CD4-positive, alpha-beta T cell treated with Interleukin-15 for 4 hours (primary cell): ENCODE data around the gene C19orf18.
"Not testable (repeated sequence)": the region's sequence is repeated elsewhere in the genome, so short reads cannot be mapped to it uniquely, and the experiment has no call there.

Experiments used
- DNase-seq: peaks from one replicate; pipeline ENCODE4 v3.0.0-alpha.2; 2020; ENCODE audit warnings: low spot score

Gene C19orf18

GRCh38 chr19:57974434-57974833, at the start of gene C19orf18:
C19orf18 (minus strand) TSS chr19:57974534; CDS start chr19:57974432, 102 bp downstream.
- DNase-seq: no peak

- DNase-seq: no peak
Observed at GRCh38 chr19:58022283-58022660, 47.9 kb upstream of the C19orf18 start.

- DNase-seq: peak; percentile 44
Observed at GRCh38 chr19:58021541-58022282, 47.4 kb upstream of the C19orf18 start.

GRCh38 chr19:58020129-58020528, 45.8 kb upstream of the C19orf18 start:
- DNase-seq: no peak

GRCh38 chr19:58014141-58014540, 39.8 kb upstream of the C19orf18 start:
- DNase-seq: no peak

- DNase-seq: no peak
Observed at GRCh38 chr19:58010507-58010906, 36.2 kb upstream of the C19orf18 start.

- DNase-seq: peak; percentile 55
Observed at GRCh38 chr19:58009666-58010301, 35.5 kb upstream of the C19orf18 start.

GRCh38 chr19:58009301-58009665, 34.9 kb upstream of the C19orf18 start:
- DNase-seq: no peak

- DNase-seq: not testable (repeated sequence)
Observed at GRCh38 chr19:58008877-58009276, 34.5 kb upstream of the C19orf18 start.

GRCh38 chr19:58007285-58007684, 33.0 kb upstream of the C19orf18 start:
- no peak for DNase-seq

- no peak for DNase-seq
Observed at GRCh38 chr19:58003174-58003828, 29.0 kb upstream of the C19orf18 start.

- DNase-seq: peak; percentile 83
Observed at GRCh38 chr19:58002384-58003173, 28.2 kb upstream of the C19orf18 start, which contains the start of gene ZNF606. ZNF606 (minus strand) TSS chr19:58002820; CDS start chr19:58001319, 1,501 bp downstream.

- DNase-seq: peak; percentile 1
Observed at GRCh38 chr19:58001895-58002369, 27.6 kb upstream of the C19orf18 start.

- no peak for DNase-seq
Observed at GRCh38 chr19:58000677-58001076, 26.3 kb upstream of the C19orf18 start.

- DNase-seq: no peak
Observed at GRCh38 chr19:57992841-57993240, 18.5 kb upstream of the C19orf18 start.

- no peak for DNase-seq
Observed at GRCh38 chr19:57978586-57979289, 4.4 kb upstream of the C19orf18 start.

GRCh38 chr19:57964761-57965160, 9.6 kb downstream of the C19orf18 start:
- no peak for DNase-seq

GRCh38 chr19:57961785-57962184, 12.5 kb downstream of the C19orf18 start:
- DNase-seq: no peak

GRCh38 chr19:57954996-57955395, 19.3 kb downstream of the C19orf18 start:
- DNase-seq: no peak

- DNase-seq: no peak
Observed at GRCh38 chr19:57949702-57950101, 24.6 kb downstream of the C19orf18 start.

GRCh38 chr19:57949296-57949695, 25.0 kb downstream of the C19orf18 start:
- DNase-seq: no peak
